Ureter (tissue), 1 donor: ENCODE measurements around the gene PATJ. TPM values are rescaled to one million over a fixed set of nuclear protein-coding genes. Genes with fewer than 3 reads are reported as not detected.
A peak's percentile ranks its signal among the peaks of the same experiment; 100 is the strongest.
"Not testable (repeated sequence)": the region's sequence is repeated elsewhere in the genome, so short reads cannot be mapped to it uniquely, and the experiment has no call there.

Source experiments
- DNase-seq: peaks from one replicate; pipeline ENCODE4 v3.0.0-alpha.2; 2020; ENCODE audit warnings: low spot score
- total RNA-seq: library from RNA; stranded (reverse); gene quantifications from one replicate; pipeline ENCODE4 v1.2.4, GENCODE V29; 2023
- donor health status: DM: yes; HTN: yes; CAD: no.

Gene PATJ
- total RNA-seq, 1 donor from 2014 or later, result 121 TPM

- no peak for DNase-seq
Observed at GRCh38 chr1:62097464-62097863, 355.2 kb downstream of the PATJ start.

DNA sequence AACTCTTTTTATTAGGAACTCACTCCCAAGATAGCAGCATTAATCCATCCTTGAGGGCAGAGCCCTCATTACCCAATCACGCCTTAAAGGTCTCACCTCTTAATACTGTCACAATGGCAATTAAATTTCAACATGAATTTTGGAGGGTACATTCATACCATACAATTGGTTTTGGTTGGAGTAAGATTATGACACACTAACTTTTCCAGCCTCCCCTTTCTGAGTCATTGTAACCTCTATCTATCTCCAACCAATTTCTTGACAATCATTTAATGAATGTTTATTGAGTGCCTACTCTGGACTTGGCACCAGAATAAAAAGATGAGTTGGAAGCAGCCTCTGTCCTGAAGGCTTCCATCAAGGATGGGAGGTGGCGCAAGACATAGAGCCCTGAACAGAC, 358.2 kb downstream of the PATJ start:
- no peak for DNase-seq

DNA sequence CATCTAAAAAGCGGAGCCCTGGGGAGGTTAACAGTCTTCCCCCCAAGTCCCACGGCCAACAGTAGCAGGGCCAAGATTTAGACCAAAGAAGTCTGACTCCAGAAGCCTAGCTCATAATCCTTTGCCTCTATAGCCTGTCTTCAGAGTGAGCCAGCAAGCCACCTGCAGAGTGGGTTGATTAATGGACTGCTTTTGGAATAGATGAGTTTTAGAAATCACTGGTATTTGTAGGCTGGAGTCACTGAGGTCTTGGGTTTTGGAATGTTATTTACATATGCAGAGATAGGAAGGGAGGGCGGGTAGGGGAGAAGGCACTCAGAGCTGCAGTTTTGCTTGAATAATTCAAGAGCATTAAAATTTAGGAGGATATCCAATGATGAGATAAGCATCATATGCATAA, 361.6 kb downstream of the PATJ start:
- DNase-seq, result no peak

- DNase-seq, result no peak
Observed at GRCh38 chr1:62107923-62108322, 365.6 kb downstream of the PATJ start.

GRCh38 chr1:62109124-62109523, 366.8 kb downstream of the PATJ start:
- no peak for DNase-seq

- DNase-seq, result no peak
Observed at GRCh38 chr1:62110198-62110817, 368.0 kb downstream of the PATJ start.

GRCh38 chr1:62111084-62111483, 368.8 kb downstream of the PATJ start:
- DNase-seq, result no peak

- DNase-seq, result no peak
Observed at GRCh38 chr1:62113507-62113906, 371.2 kb downstream of the PATJ start.

- no peak for DNase-seq
Observed at GRCh38 chr1:62117018-62117750, 374.9 kb downstream of the PATJ start.

DNA sequence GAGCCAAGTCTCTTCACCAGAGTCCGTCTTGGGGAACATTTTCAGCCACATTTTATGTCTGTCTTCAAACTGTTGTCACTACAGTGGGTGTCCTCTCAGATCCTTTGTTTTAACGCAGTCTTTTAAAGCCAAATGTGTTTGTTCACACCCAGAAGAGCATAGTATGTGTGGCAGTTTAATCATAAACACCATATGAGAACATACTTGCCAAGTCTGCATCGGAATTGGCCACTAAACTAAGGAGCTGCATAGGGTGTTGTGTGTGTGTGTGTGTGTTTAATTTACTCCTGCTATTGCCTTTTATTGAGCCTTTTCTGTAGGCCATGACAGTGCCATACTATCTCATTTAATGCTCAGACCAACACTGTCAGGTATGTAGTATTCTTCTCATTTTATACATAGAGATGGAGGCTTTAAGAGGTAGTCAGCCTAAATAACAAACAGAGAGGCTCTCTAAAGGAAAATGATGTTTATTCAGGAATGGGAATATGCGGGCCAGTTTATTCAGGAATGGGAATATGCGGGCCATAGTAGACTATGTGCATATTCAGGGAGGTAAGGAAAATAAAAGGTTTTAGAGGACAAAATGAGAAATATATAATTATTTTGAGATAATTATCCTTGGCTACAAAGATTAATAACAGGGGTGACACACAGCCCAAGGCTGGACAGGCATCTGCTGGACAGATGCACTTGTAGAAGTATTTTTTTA, 384.5 kb downstream of the PATJ start:
- no peak for DNase-seq

- no peak for DNase-seq
Observed at GRCh38 chr1:62128745-62129144, 386.5 kb downstream of the PATJ start.

- DNase-seq, result no peak
Observed at GRCh38 chr1:62131093-62131725, 388.9 kb downstream of the PATJ start.

DNA sequence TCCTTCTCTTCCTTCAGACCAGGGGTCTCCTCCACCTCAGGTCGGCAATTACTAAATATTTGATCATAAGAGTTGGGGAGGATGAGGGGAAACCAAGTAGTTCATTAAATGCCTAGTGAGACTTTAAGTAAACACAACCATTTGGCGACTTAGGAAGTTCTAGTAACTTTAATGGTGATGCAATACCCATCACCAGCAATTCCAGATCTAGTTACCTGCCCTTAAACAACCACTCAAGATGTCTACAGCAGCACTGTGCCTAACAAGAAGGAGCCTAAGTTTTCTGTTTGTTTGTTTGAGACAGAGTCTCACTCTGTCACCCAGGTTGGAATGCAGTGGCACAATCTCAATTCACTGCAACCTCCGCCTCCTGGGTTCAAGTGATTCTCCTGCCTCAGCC, 395.7 kb downstream of the PATJ start:
- DNase-seq, result no peak

DNA sequence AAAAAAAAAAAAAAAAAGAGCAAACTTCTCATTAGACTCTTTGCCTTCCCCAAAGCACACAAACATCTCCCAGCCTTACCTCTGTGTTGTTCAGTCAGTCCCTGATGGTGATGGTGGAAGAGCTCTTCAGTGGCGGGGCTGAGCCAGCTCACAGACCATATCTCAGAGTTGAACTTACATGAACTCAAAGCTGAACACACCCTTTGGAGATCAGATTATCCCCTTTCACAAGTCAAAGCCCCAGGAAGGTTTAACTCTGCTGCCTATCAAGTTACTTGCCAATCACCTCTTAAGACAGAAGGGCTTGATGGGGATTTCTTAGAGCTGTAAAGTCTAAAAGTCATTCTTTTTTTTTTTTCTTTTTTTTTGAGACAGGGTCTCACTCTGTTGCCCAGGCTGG, 397.1 kb downstream of the PATJ start:
- no peak for DNase-seq

DNA sequence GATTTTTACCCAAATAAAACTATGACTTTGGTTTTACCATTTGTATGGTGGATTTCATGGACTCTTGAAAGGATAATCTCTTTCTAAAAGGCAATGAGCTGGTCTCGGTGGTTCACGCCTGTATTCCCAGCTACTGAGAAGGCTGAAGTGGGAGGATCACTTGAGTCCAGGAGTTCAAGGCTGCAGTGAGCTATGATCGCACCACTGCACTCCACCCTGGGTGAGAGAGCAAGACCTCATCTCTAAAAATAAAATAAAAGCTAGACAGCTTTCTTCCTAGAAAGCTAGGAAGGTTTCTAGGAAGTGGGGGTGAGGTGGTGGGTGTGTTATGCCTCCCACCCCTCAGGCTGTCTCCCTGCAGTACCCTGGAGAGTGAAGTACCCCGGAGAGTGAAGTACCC, 398.4 kb downstream of the PATJ start:
- no peak for DNase-seq

DNA sequence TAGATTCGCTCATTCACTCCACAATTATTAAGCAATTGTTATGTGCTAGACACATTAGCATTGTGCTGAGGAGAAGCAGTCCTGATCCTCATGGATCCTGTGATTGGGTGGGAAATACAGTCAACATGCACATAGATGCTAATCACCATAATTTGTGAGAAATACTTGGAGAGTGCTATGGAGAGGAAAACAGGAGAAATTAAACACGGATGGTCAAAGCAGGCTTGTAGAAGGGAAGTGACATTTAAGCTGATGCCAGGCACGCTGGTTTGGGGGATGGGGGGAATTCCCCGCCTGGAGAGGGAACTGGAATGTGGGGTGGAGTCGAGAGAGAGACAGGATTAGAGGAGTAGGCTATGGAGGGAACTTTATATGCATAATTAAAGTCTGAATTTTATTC, 400.2 kb downstream of the PATJ start:
- DNase-seq, result no peak

DNA sequence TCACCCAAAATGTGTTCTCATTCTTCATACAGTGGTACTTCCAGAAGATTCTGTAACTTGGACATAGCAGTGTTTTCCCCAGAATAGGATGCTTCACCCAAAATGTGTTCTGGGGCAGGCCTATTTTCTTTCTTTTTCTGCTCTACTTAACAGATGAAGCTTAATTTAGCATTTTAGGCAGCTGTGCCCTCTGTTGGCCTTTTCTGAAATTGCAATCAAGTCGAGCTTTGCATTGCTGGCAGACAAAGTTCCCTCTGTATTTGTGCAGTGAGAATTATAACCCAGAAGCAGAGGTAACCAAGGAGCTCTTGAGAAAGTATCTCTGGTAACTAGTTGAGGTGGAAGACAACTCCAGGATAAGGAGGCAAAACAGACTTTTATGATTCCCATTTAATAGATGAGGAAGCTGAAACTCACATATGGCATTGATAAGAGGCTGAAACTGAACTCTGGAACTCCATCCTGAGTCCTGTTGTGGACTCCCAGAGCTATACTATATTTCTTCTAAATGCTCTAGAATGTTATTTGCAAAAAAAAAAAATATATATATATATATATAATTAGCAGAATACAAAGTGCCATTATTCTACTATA, 402.1 kb downstream of the PATJ start:
- DNase-seq, result no peak

DNA sequence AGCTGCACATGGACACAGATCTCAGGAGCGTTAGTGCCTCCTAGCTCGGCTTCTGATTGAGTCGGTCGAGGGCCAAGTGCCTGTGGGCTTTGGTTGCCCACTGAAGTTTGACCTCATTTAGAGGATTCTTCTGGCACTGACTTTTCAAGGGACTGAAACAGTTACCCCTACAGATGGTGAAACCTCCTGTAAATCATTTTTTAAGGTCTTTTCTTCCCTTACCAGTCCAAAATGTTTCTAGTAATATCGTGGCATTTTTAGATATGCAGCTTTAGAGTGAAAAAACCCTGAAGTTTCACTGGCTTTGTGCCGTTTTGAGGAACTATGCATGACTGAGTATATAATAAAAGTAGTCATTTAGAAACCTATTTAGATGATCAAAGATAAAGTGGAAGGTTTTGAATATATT, 417.7 kb downstream of the PATJ start:
- DNase-seq, result no peak

DNA sequence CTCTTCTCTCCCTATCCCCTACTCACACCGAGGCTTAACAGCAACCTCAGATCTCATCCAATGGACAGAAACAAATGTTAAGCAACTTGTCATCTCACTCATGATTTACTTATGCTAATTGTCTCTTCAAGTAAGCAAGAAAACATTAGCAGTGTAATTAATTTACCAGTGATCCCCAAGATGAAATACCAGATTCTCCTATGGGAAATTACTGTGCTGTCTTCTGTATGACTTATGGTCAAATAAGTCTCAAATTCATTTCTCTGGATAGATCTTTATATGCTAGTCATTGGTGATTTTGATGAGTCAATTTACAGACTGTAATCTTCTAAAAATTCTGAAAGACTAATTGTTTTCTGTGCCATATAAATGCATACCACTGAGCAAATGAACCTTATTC, 419.4 kb downstream of the PATJ start:
- DNase-seq, result no peak

DNA sequence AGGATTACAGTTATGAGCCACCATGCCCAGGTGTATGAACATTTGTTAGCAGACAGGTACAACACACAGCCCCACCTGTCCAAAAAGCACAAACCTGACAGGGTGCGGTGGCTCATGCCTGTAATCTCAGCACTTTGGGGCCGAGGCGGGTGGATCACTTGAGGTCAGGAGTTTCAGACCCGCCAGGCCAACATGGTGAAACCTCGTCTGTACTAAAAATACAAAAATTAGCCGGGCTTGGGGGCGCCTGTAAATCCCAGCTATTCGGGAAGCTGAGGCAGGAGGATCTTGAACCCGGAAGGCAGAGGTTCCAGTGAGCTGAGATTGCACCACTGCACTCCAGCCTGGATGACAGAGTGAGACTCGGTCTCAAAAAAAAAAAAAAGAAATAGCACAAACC, 428.1 kb downstream of the PATJ start:
- DNase-seq, result not testable (repeated sequence)

DNA sequence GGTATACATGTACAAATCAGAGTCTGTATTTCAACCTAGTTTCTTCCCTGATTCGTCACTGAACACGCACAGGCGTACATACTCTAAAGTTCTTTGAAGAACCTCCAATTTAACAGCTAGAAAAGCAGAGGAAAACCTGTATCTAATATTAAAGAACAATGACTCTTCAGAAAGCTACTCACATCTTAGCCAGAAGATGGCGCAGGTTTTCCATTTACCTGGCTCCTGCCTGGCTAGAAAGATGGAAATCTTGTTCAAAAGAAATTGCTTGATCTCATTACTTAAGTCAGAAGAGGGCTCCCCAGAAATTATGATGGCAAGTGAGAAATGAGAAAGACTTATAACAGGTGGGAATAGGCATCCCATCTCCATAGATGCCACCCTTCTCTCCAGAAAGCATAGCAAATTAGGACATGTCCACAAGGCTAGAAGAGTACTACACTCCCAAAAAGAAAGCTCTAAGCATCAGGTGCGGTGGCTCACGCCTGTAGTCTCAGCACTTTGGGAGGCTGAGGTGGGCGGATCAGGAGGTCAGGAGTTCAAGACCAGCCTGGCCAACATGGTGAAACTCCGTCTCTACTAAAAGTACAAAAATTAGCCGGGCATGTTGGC, 433.4 kb downstream of the PATJ start:
- DNase-seq, result peak; percentile 55
